Epidermal melanocyte (primary cell): ENCODE data around the gene SH2D5.

Source experiments
- DNase-seq: peaks from one replicate; pipeline ENCODE4 v3.0.0; 2011; ENCODE audit warnings: low spot score; ENCODE audit not compliant: insufficient read length

The SH2D5 gene

DNA sequence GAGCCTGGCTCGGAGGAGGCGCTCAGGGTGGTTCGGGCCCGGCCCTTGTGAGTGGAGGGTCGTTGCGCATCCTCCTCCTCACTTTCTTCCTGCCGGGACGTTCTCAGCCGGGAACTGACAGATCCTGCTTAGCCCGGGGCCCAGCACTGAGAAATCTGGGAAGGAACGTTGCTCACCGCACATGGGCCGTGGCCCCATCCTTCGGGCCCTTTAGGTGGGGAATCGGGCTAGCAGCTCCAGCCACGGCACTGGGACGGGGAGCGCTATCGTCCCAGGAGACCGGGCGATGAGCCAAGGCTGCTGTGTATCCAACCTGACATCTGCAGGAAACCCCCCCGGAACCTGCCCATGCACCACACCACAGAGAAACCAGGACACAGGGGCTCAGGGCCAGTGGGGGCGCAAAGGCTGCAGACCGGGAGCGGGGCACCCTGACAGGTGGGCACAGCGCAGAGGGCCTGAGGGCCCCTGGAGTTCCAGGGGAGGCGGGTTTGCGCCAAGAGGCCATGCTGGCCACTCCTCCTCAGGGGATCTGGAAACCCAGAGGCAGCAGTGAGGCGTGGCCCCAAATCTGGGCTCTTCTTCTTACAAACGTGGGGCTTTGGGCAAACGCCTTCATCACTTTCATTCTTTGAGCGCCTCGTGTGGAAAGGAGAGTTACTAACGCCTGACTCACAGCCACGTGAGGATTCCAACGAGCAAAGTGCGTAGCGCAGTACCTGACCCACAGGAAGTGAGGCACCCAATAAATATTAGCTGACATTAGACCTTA, at the start of gene SH2D5:
Gene SH2D5, minus strand, starts transcription at position 116 of the 772 bp plus-strand sequence. CDS start 4,659 bp downstream, outside the sequence.
- DNase-seq, result peak; percentile 55

GRCh38 chr1:20775700-20776099, 43.2 kb upstream of the SH2D5 start:
- no peak for DNase-seq

- DNase-seq, result no peak
Observed at GRCh38 chr1:20771780-20772179, 39.3 kb upstream of the SH2D5 start.

DNA sequence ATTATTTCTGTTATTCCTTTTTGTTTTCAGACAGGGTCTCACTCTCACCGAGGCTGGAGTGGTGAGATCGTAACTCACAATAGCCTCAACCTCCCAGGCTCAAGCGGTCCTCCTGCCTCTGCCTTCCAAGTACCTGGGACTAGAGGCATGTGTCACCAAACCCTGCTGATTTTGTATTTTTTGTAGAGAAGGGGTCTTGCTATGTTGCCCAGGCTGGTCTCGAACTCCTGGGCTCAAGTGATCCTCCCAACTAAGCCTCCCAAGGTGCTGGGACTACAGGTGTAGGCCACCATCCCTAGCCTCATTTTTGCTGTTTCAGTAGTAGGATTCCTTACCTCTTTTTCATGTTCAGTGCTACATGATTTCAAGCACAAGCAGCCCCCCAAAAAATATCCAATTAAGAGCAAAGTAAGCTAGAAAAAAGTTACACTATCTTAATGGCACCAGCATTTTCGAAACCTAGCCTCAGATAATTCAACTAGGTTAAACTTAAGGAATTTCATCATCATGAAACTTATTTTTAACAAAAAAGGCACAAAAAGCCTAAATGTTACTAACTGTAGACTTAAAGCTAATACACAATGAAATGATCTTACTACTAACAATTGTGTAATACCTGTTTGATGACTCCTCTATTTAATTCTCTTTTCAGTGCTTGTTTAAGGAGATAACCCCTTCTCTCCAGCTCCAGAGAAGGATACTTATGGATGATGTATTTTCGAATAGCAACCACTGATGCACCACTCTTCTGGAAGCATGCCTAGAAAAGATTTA, 38.0 kb upstream of the SH2D5 start:
- no peak for DNase-seq

GRCh38 chr1:20767271-20767670, 34.8 kb upstream of the SH2D5 start:
- no peak for DNase-seq

GRCh38 chr1:20763417-20763816, 30.9 kb upstream of the SH2D5 start:
- DNase-seq, result no peak

DNA sequence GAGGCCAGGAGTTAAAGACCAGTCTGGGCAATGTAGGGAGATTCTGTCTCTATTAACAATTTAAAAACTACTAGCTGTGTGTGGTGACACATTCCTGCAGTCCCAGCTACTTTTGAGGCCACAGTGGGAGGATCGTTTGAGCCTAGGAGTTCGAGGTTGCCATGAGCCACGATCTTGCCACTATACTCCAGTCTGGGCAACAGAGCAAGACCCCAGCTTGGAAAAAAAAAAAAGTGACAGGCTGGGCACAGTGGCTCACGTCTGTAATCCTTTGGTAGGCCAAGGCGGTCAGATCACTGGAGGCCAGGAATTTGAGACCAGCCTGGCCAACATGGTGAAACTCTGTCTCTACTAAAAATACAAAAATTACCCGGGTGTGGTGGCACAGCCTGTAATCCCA, 27.8 kb upstream of the SH2D5 start:
- no peak for DNase-seq

GRCh38 chr1:20753589-20753988, 21.1 kb upstream of the SH2D5 start:
- no peak for DNase-seq

- no peak for DNase-seq
Observed at GRCh38 chr1:20751462-20751990, 19.0 kb upstream of the SH2D5 start.

DNA sequence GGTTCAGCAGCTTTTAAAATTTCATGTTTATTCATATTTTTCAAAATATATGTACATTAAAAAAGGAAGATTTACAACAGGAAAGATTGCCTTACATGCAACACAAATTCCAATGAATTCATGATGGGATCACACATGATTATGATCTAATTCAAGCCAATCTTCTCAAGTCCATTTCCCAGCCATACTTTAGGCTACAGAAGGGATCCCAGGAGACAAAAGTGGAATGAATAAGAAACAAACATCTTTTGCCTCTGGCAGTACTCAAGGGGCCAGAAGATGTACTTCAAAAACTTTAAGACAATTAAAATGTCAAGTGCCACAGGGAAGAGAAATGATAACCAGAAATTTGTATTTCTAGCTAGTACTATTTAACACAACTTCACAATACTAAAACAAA, 10.2 kb upstream of the SH2D5 start:
- DNase-seq, result no peak

- DNase-seq, result no peak
Observed at GRCh38 chr1:20740781-20741180, 8.3 kb upstream of the SH2D5 start.

GRCh38 chr1:20739225-20739624, 6.7 kb upstream of the SH2D5 start:
- no peak for DNase-seq

DNA sequence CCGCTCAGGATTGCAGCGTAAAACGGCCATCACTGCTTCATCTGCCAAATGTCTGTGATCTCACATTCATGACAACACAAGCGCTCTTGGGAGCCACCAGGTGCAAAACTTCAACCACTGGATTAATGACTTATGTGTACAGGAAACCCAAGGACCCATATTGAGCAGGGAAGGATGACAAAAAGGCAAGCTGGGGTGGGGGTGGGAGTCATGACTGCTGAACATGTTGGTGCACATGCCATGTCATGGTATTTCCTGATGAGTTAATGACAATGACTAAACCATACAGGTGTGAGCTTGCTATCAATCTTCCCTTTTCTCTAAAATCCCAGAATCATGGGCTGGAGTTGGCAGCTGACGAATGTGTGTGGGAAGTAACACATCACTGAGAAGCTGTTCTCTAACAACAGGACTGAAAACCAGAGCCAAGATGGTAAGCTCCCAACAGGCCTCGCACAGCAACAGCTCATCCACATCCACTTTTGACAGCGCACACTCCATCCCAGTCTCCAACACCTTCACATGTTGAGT, 3.1 kb upstream of the SH2D5 start:
- DNase-seq, result no peak

- DNase-seq, result no peak
Observed at GRCh38 chr1:20733360-20733975, 965 bp upstream of the SH2D5 start.

DNA sequence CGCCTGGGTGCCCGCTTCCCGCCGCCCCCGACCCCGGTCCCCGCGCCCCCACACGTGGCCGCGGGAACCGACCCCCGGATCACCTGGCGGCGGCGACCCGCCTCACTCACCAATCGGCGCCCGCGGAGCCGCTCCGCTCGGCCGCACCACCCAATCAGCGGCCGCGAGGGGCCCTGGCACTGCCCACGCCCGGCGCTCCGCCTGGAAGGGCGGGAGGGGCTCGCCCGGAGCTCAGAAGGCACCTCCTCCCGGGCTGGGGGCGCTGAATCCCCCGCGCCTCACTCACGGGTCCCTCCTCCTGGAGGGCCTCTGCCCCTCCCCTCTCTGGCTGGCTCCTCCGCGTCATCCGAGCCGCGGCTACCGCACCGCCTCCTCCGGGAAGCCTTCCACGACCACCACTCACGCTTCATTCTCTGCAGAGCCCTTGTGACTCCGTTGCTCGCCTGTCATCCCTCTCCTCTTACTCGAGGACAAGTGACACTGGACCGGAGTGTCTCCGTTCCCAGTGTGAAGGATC, 374 bp downstream of the SH2D5 start:
- peak; percentile 68 for DNase-seq

DNA sequence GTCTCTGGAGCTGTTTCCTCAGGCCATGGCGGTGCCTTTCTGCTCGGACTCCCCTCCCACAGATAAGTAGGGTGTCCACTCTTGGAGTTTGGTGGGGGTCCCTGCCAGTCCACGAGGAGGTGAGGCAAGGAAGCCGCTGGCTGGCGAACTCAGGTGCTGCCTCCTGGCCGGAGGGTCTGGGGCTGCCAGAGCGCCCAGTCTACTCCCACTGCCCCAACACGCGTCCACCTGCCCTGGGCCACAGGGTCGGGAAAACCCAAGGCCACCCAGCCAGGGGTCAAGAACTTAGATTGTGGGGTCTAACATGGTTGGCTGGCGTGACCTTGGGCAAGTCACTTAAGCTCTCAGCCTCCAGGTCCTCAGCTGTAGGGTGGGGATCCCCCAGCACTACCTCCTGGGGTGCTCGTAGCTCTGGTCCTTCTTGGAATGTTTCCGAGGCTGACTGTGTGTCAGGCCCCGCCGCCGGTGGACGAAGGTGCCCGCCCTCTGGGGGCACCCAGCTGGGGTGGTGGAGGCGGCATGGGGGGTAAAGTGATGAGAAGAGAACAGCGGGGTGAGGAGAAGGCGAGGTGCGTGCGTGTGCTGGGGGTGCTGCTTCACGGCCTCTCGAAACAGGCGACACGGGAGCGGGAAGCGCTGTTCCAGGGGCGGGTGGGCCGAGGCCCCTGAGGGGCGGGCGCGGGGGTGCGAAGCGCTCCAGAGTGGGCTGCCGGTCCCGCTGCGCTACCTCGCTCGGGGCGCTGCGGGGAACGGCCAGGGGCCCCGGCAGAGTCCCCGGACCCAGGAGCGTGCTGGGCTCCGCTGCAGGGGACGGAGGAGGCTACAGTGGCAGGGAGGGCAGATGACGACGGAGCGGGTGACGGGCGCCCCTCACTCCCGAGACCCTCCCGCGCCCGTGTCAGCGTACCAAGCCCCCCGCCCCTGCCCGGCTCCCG, 1.2 kb downstream of the SH2D5 start:
- DNase-seq, result no peak

DNA sequence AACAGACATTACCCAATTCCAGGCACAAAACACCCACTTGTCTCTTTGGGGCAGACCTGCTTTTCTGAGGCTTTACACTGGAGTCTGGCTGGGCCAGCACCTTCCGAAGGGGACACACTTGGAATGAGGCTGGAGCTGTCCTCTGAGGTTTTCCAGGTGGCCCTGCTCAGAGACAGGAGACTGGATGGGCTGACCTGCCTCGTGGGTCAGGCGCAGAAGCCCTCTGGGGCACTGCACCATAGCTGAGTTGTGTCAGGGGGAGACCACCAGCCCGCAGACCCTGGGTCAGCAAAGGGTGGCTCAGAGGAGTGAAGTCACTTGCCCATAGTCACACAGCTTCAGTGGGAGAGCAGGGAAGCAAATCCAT, 1.8 kb downstream of the SH2D5 start:
- no peak for DNase-seq

- no peak for DNase-seq
Observed at GRCh38 chr1:20729990-20730689, 2.4 kb downstream of the SH2D5 start.

GRCh38 chr1:20729155-20729931, 3.2 kb downstream of the SH2D5 start:
- DNase-seq, result no peak
